Upper lobe of left lung (tissue), 4 donors: Measurements from ENCODE around the gene SELENOM.

Experiments
- CTCF ChIP-seq, 6 experiments: fragments of 450-650 bp in 4 of 6; fragments of 200-600 bp in 2 of 6; sonication (generic) in 2 of 6; IDR thresholded peaks; one replicate each; pipeline ENCODE4 v1.5.1; 2016 to 2019; ENCODE audit warnings: antibody characterized with exemption in 6 of 6
- POLR2A ChIP-seq, 4 donors: fragments of 450-650 bp; IDR thresholded peaks; one replicate each; pipeline ENCODE4 v1.5.1; 2016 to 2017; ENCODE audit warnings: antibody characterized with exemption in 4 of 4, mild to moderate bottlenecking in 2 of 4
- POLR2AphosphoS5 ChIP-seq, 2 donors: sonication (generic); formaldehyde crosslinking; IDR thresholded peaks; one replicate each; pipeline ENCODE4 v1.5.1; 2017; ENCODE audit warnings: antibody characterized with exemption in 2 of 2

GRCh38 chr22:31077681-31078080, 29.7 kb downstream of the SELENOM start:
- TF ChIP-seq CTCF (IDR thresholded peaks at IDR 0.05): no peak
- TF ChIP-seq POLR2A (IDR thresholded peaks at IDR 0.05): no peak
- TF ChIP-seq POLR2AphosphoS5 (IDR thresholded peaks at IDR 0.05): no peak
